Measurements from ENCODE around the gene GALNT1.
A peak's percentile ranks its signal among the peaks of the same experiment; 100 is the strongest.
"Not testable (repeated sequence)": the region's sequence is repeated elsewhere in the genome, so short reads cannot be mapped to it uniquely, and the experiment has no call there.

The GALNT1 gene

DNA sequence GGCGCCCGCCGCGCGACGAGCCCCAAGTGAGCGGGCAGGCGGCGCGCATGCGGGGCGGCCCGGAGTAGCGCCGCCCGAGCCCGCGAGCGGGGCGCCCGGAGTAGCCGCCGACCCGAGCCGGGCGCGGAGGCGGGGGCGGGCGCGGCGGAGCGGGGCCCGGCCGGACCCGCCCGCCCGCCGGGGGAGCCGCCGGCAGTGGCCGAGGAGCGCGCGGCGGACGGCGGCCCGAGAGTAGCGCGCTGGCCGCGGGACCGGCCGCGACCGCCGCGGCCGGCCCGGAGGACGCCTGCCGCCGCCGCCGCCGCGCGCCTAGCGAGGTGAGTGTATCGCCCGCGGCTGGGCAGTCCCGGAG, at the start of gene GALNT1:
Gene GALNT1 (plus strand): TSS at position 195 of the 352 bp plus-strand sequence. CDS start 72,923 bp downstream, outside the sequence.
- DNase-seq (ENCODE audit: low spot score), result no peak

- DNase-seq (ENCODE audit: low spot score), result no peak
These were observed 47.6 kb upstream of the GALNT1 start for GRCh38 chr18:35533916-35534405.

- DNase-seq (ENCODE audit: low spot score), result no peak
These were observed 46.2 kb upstream of the GALNT1 start for GRCh38 chr18:35535297-35535696.

GRCh38 chr18:35542356-35542755, 39.2 kb upstream of the GALNT1 start:
- no peak for DNase-seq (ENCODE audit: low spot score)

DNA sequence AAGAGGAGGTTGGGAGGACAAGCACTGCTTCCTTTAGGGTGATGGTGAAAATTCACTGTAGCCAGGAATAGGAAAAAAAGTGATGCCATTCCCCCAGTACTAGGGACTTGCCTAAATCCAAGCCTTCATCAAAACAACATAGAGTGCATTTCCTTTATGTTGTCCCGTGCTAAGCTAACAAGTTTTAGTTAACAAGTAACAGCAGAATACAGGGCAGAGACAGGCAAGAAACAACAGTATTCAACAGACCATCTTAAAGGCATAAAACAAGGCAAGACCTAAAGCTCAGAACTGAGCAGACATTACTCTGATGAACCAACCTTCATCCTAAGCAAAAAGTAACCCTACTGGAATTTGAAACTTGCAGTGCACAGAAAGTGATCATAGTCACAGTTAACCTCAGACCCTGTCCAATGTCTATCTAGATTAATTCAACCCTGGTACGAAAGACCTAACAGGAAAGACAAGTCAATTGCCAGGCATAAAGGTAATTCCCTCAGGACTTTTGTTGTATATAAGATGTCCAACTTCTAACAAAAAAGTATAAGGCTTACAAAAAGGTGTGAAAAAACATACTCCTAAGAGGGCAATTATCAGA, 34.4 kb upstream of the GALNT1 start:
- DNase-seq (ENCODE audit: low spot score), result no peak

- DNase-seq (ENCODE audit: low spot score), result no peak
These were observed 32.0 kb upstream of the GALNT1 start for GRCh38 chr18:35549564-35549963.

- no peak for DNase-seq (ENCODE audit: low spot score)
These were observed 28.2 kb upstream of the GALNT1 start for GRCh38 chr18:35553300-35553699.

GRCh38 chr18:35555538-35555937, 26.0 kb upstream of the GALNT1 start:
- not testable (repeated sequence) for DNase-seq (ENCODE audit: low spot score)

GRCh38 chr18:35559867-35560266, 21.7 kb upstream of the GALNT1 start:
- DNase-seq (ENCODE audit: low spot score), result no peak

DNA sequence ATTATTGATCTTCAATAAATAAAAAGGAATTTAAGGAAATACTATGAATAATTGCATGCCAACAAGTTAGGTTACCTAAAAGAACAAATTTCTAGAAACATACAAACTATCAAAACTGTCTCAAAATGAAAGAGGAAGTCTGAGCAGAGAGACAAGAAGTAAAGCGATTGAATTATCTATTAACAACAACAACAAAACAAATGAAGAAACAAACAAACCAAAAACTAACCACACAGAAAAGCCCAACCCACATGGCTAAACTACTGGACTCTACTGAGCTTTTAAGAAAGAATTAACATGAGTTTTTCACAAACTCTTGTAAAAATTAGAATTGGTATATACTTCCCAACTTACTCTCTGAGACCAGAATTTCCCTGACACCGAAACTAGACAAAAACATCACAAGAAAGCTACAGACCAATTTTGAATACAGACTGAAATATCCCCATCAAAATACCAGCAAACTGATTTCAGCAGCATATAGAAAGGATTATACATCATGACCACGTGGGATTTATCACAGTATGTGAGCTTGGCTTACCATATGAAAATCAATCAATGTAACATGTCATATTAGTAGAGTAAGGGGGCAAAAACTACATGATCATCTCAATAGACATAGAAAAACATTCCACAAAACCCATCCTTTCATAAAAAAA, 16.6 kb upstream of the GALNT1 start:
- DNase-seq (ENCODE audit: low spot score), result no peak

- DNase-seq (ENCODE audit: low spot score), result no peak
These were observed 15.5 kb upstream of the GALNT1 start for GRCh38 chr18:35566019-35566418.

DNA sequence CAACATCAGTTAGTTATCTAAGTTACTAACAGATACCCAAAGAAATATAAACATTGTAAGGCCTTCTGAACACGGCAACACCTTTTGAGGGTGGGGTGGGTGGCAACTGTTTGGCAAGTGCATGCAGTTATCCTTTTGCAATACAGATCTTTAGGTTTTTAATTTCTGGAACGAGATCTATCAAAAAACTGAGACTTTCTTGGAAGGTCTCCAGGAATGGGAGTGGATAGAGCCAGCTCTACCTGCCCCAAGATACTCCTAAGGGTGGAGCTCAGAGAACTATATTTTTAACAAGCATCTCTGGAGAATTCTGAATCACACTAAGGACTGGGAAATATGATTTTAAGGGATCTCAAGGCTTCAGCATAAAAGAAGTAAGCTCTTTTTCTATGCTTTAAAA, 11.4 kb upstream of the GALNT1 start:
- DNase-seq (ENCODE audit: low spot score), result no peak

- DNase-seq (ENCODE audit: low spot score), result peak; percentile 50
These were observed 10.4 kb upstream of the GALNT1 start for GRCh38 chr18:35571138-35571537.

DNA sequence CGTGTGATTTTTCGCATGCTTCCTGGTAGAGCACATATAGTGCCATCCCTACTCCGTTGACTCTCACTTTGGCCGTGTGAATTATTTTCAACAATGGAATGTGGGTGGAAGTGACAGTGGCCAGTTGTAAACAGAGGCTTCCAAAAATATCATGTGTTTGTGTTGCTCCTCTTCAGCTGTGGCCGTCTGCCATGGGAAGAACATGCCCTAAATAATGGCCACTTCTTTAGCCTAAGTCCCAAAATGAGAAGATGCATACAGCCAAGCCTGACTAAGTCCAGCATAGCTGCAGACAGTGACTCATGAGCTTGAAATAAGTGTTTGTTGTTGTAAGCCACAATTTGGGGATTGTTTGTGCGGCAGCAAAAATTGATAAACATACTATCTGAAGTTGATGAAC, 8.9 kb upstream of the GALNT1 start:
- DNase-seq (ENCODE audit: low spot score), result peak; percentile 14

DNA sequence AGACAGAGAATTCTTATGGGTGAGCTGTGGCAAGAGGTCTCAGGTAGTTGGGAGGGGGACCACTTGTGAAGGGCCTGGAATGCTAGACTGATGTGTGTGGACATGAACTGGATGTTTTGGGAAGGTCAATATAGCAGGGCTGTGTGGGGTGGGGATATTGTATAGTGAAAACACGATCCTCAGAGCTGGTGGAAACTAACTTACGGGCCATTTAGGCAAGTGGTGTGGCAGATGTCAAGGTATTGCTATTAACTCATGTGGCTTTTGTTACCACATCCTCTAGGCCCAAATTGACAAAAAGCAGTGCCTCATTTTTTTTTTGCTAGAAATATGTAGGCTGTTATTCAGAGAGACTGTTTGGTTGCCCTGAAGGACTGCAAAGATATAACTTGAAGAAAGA, 8.0 kb upstream of the GALNT1 start:
- DNase-seq (ENCODE audit: low spot score), result no peak

DNA sequence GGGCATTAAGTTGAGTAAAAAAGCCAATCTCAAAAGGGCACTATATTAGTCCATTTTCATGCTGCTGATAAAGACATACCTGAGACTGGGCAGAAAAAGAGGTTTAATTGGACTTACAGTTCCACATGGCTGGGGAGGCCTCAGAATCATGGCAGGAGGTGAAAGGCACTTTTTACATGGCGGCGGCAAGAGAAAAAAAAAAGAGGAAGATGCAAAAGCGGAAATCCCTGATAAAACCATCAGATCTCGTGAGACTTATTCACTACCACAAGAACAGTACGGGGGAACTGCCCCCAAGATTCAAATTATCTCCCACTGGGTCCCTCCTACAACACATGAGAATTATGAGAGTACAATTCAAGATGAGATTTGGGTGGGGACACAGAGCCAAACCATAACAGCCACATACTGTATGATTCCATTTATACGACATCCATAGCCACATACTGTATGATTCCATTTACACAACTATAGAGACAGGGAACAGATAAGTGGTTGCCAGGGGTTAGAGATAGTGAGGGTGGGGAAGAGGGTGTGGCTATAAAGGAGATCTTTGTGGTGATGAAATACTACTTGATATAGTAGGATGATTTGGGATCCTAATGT, 5.2 kb upstream of the GALNT1 start:
- not testable (repeated sequence) for DNase-seq (ENCODE audit: low spot score)

DNA sequence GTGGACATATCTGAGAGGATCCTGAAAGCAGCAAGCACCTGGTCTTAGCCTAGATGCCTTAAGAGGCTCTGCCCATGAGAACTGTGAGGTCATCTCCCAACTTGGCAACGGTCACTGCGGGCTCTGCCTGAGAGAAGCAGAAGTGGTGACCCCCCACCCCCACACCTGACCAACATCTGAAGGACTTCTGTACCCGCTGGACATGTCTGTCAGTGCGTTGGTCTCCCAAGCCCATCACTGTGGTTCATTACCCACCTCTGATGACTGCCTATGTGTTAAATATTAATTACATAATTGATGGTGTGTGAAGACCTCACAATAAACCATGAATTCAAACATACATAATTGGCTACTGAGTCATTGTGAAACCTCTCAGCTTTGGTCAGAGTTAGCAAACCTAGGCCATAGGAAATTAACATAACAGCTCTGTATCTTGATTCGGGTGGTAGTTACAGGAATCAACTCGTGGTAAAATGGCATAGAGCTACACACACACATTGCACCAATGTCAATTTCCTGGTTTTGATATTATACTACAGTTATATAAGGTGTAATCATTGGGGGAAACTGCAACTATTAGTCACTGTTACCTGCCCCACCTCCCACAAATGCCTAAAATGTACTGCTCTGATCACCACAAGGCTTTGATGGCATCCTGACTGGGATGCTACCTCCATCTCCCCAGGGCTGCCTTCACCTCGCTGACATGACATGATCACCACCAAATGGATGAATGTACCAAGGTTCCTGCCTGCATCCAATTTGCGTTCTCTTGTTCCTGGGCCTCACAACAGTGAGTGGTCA, 4.3 kb upstream of the GALNT1 start:
- no peak for DNase-seq (ENCODE audit: low spot score)

GRCh38 chr18:35578481-35578880, 3.1 kb upstream of the GALNT1 start:
- no peak for DNase-seq (ENCODE audit: low spot score)

DNA sequence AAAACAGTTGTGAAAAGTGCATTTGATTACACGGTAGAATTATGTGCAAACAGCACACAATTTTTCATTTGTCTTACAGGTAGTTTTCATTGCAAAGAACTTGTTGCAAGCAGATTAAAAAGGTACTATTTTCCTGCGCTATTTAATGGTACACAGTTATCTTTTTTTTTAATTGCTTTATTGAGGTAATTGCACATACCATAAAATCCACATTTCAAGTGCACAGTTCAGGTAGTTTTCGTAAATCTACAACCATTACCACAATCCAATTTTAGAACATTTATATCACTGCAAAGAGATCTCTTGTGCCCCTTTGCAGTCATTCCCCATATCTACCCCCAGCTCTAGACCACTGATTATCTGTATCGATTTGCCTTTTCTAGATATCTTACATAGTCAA, 2.6 kb upstream of the GALNT1 start:
- no peak for DNase-seq (ENCODE audit: low spot score)

- no peak for DNase-seq (ENCODE audit: low spot score)
These were observed 620 bp upstream of the GALNT1 start for GRCh38 chr18:35580701-35581539.

DNA sequence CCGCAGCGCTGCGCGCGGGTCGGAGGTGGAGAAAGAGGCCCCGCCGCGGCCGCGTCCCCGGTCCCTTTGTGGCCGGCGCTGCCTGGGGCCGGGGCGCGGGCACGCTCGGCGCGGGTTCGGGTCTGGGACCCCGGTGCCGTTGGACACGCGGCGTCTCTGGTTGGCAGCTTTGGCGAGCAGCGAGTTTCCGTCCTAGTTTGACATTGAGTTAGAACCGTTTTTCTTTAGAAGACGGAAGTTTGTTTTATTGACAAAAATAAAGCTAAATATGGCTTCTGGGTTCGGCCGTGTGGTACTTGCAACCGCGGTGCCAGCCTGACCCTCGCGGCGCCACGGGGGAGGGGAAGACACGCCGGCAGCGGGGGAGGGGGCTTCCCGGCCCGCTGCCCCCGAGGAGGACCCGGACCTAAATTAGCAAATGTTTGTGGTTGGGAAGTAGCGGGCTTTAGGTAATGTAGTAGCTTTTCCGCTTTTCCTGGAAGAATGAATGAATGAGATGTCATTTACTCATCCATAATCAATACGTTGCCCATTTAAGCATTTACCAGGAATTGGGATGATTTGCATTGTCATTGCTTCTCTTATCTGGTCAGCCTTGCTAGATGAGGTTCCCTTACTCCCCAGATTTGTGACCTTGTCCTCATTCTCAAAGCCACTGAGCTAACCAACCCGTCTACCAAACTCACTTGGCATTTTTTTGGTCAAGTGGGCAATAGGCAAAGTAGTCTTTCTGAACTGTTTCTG, 530 bp downstream of the GALNT1 start:
- DNase-seq (ENCODE audit: low spot score), result no peak

Data from COLO829 (cell line).